Neutrophil (primary cell): ENCODE data around the gene CDHR5.

ENCODE experiments used
- H3K27ac ChIP-seq: fragments of 200-600 bp; sonication (generic); 2 replicates; pipeline ENCODE4 v1.5.1; 2016; ENCODE audit warnings: mild to moderate bottlenecking, moderate library complexity
- H3K27me3 ChIP-seq: fragments of 200-600 bp; sonication (generic); 2 replicates; pipeline ENCODE4 v1.6.0; 2016; ENCODE audit warnings: mild to moderate bottlenecking
- H3K36me3 ChIP-seq: fragments of 200-600 bp; sonication (generic); 2 replicates; pipeline ENCODE4 v1.5.1; 2017
- H3K4me1 ChIP-seq, 2 experiments: fragments of 200-600 bp in 1 of 2; sonication (generic) in 1 of 2; 1 replicate in 1 of 2; 2 replicates in 1 of 2; pipeline versions ENCODE4 v1.5.1 to v1.6.1; 2013 to 2016; ENCODE audit warnings: low read depth in 1 of 2, low read length in 1 of 2, mild to moderate bottlenecking in 1 of 2, moderate library complexity in 1 of 2; ENCODE audit not compliant: control insufficient read depth in 1 of 2, insufficient read depth in 1 of 2
- H3K4me3 ChIP-seq, 2 experiments: fragments of 200-600 bp in 1 of 2; sonication (generic) in 1 of 2; 1 replicate in 1 of 2; 2 replicates in 1 of 2; pipeline ENCODE4 v1.5.1; 2013 to 2016; ENCODE audit warnings: low read depth in 1 of 2, low read length in 1 of 2, mild to moderate bottlenecking in 1 of 2, moderate library complexity in 1 of 2
- H3K9me3 ChIP-seq: fragments of 200-600 bp; sonication (generic); 2 replicates; pipeline ENCODE4 v1.5.1; 2016
- TF ChIP-seq, protein P1 (sequence below): fragments of 200-600 bp; sonication (generic); IDR thresholded peaks from 2 replicates; pipeline ENCODE4 v1.5.1; 2016; ENCODE audit warnings: antibody characterized with exemption

Gene CDHR5

DNA sequence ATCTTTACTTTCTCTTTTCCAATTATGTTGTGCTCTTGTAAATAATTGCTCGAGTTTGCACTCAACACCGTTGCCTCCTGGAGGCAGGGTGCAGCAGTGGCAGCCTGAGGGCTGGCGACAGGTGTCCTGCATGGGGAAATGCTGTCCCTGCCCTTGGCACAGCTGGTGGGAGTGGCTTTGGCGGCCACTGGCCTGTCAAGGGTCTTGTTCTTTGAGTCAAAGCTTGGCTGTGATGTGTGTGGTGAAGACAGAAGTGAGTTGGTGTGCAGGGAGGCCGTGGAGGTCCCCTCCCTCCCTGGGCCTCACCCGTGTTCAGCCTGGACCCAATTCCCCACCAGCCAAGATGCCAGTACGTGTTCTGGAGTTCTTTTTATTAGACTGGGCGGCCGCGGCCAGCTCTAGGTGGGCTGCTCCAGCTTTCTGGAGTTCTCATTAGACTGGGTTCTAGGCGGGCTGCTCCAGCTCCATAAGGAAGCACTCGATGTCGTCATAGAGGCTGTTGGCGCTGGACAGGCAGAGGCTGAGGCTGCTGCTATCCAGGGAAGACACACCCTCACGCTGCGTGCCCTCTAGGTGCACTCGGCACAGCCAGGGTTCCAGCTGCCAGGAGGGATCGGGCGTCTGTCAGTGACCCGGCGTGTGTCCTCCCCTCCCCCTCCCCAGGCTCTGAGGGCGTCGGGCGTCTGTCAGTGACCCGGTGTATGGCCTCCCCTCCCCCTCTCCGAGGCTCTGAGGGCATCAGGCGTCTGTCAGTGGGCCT is 12.4 kb downstream of the CDHR5 start:
- Histone ChIP-seq H3K27me3 (no peaks in the 10 kb centered on the region), H3K27ac (peak overlapping the region; percentile 61), H3K4me3 (no peak overlapping the region), H3K36me3 (peaks cover 80% of the 10 kb centered on the region), H3K9me3 (no peaks in the 10 kb centered on the region), H3K4me1 (peaks cover 31 to 32% of the 10 kb centered on the region in 2 experiments)
- TF ChIP-seq, protein P1, sequence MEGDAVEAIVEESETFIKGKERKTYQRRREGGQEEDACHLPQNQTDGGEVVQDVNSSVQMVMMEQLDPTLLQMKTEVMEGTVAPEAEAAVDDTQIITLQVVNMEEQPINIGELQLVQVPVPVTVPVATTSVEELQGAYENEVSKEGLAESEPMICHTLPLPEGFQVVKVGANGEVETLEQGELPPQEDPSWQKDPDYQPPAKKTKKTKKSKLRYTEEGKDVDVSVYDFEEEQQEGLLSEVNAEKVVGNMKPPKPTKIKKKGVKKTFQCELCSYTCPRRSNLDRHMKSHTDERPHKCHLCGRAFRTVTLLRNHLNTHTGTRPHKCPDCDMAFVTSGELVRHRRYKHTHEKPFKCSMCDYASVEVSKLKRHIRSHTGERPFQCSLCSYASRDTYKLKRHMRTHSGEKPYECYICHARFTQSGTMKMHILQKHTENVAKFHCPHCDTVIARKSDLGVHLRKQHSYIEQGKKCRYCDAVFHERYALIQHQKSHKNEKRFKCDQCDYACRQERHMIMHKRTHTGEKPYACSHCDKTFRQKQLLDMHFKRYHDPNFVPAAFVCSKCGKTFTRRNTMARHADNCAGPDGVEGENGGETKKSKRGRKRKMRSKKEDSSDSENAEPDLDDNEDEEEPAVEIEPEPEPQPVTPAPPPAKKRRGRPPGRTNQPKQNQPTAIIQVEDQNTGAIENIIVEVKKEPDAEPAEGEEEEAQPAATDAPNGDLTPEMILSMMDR: no peak

DNA sequence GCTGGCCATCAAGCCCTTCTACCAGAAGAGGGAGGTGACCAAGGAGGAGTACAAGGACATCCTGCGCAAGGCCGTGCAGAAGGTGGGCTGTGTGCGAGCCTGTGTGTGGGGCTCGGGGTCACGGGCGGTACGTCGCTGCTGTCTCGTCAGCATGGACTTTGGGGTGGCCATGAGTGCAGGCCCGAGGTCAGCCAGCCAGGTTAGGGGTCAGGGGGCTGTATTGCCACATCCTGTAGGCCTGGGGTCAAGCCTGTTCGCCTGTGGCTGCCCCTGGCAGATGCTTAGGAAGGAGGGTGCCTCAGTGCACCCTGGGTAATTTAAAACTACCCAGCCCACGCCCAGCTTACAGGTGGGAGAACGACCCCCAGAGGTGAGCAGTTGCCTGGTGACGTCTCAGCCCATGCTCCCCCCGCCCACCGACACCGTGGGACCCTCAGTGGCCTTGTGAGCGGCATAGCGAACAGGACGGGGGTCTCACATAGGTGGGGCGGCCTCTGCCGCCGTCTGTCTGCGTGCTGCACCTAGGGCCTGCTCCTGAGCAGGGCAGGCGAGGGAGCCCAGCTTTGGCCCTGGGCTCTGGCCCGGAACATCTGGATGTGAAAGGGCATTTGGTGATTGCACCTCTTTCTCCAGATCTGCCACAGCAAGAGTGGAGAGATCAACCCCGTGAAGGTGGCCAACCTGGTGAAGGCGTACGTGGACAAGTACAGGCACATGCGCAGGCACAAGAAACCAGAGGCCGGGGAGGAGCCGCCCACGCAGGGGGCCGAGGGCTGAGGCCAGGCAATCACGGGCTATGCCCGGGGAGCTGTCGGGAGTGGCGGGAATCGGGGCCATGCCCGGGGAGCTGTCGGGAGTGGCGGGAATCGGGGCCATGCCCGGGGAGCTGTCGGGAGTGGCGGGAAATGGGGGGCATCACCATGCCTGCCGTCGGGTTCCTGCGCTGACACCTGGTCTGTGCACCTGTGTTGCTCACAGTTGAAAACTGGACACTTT is 13.5 kb downstream of the CDHR5 start:
- TF ChIP-seq, protein P1: no peak
- Histone ChIP-seq H3K27me3 (no peaks in the 10 kb centered on the region), H3K4me3 (no peak overlapping the region), H3K4me1 (peaks cover 22 to 23% of the 10 kb centered on the region in 2 experiments), H3K36me3 (peaks cover 91% of the 10 kb centered on the region), H3K27ac (no peak overlapping the region), H3K9me3 (no peaks in the 10 kb centered on the region)

DNA sequence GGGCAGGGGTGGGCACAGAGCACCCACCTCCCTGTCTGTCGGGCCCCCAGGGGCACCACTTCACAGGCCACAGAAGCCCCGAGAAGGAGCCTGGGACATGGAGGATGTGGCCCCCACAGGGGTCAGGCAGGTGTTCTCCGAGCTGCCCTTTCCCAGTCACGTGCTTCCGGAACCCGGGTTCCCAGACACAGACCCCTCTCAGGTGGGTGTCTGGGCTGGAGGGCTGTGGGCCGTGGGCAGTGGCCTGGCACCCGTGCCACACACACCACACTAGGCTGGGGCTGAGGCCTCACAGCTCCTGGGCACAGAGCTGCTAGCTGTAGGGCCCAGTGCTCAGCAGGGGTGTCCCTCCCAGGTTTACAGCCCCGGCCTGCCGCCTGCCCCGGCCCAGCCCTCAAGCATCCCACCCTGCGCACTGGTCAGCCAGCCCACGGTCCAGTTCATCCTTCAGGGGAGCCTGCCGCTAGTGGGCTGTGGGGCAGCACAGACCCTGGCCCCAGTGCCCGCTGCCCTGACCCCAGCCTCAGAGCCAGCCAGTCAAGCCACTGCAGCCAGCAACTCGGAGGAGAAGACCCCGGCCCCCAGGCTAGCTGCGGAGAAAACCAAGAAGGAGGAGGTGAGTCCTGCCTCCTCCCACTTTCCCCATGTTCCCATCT is 14.5 kb downstream of the CDHR5 start:
- Histone ChIP-seq H3K4me1 (peaks cover 16 to 17% of the 10 kb centered on the region in 2 experiments), H3K9me3 (no peaks in the 10 kb centered on the region), H3K27ac (no peak overlapping the region), H3K36me3 (peaks cover 100% of the 10 kb centered on the region), H3K27me3 (no peaks in the 10 kb centered on the region), H3K4me3 (no peak overlapping the region)
- TF ChIP-seq, protein P1: no peak

- no peak overlapping the region for H3K27ac ChIP-seq
- H3K27me3 ChIP-seq: no peaks in the 10 kb centered on the region
- H3K4me1 ChIP-seq: peaks cover 7 to 8% of the 10 kb centered on the region in 2 experiments
- no peak overlapping the region for H3K4me3 ChIP-seq
- peaks cover 100% of the 10 kb centered on the region for H3K36me3 ChIP-seq
- TF ChIP-seq, protein P1: no peak
- H3K9me3 ChIP-seq: no peaks in the 10 kb centered on the region
These were observed 15.4 kb downstream of the CDHR5 start for GRCh38 chr11:609341-609811.

DNA sequence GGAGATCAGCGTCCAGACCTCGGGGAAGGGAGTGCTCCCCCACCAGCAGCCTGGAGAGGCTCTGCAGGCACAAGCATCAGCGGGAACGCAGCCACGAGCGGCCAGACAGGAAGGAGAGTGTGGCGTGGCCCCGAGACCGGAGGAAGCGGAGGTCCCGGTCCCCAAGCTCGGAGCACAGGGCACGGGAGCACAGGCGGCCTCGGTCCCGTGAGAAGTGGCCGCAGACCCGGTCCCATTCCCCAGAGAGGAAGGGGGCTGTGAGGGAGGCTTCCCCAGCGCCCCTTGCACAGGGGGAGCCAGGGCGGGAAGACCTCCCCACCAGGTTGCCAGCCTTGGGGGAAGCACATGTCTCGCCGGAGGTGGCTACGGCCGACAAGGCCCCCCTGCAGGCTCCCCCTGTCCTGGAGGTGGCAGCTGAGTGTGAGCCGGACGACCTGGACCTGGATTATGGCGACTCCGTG is 15.9 kb downstream of the CDHR5 start:
- Histone ChIP-seq H3K36me3 (peaks cover 100% of the 10 kb centered on the region), H3K27ac (no peak overlapping the region), H3K4me1 (peaks cover 2% of the 10 kb centered on the region in 2 experiments), H3K9me3 (no peaks in the 10 kb centered on the region), H3K4me3 (no peak overlapping the region), H3K27me3 (no peaks in the 10 kb centered on the region)
- TF ChIP-seq, protein P1: no peak
